Bronchus fibroblast of lung (primary cell): ENCODE measurements around the gene SMIM23. TPM values are rescaled to one million over a fixed set of nuclear protein-coding genes. Genes with fewer than 3 reads are reported as not detected.

ENCODE experiments used
- total RNA-seq: library from RNA; depleted of rRNA; stranded (reverse); fragments of >200 nt; gene quantifications from 2 replicates; pipeline ENCODE4 v1.2.3, GENCODE V29; 2015

Gene SMIM23
- not detected in 2 replicates for total RNA-seq

GRCh38 chr5:171785517-171785916, at the start of gene SMIM23:
SMIM23 (plus strand) TSS chr5:171785817; CDS start chr5:171785872, 55 bp downstream.

Other genes starting within 250 kb of the SMIM23 start
- 30.5 and 41.0 TPM in 2 replicates for gene FBXW11, start 220.8 kb downstream of the SMIM23 start, total RNA-seq